Osteoblast (primary cell): ENCODE results near the gene ZNF367. TPM values are rescaled to one million over a fixed set of nuclear protein-coding genes. Genes with fewer than 3 reads are reported as not detected.

Experiments
- DNase-seq: peaks from one replicate; pipeline ENCODE4 v3.0.0; 2011; ENCODE audit warnings: low spot score, mixed read lengths; ENCODE audit not compliant: insufficient read length; ENCODE audit errors: missing footprints
- H2AFZ ChIP-seq: 2 replicates; pipeline ENCODE4 v1.6.0; 2011; ENCODE audit warnings: mild to moderate bottlenecking, low read length
- H3K27ac ChIP-seq: 2 replicates; pipeline ENCODE4 v1.5.1; 2011; ENCODE audit warnings: mild to moderate bottlenecking, low read depth, low read length, moderate library complexity
- H3K27me3 ChIP-seq: 2 replicates; pipeline ENCODE4 v1.6.0; 2012; ENCODE audit warnings: mild to moderate bottlenecking, control low read depth, inconsistent platforms, low read length, moderate library complexity; ENCODE audit not compliant: insufficient read depth
- H3K36me3 ChIP-seq: 2 replicates; pipeline ENCODE4 v1.5.1; 2011; ENCODE audit warnings: mild to moderate bottlenecking, low read length, control low read depth, moderate library complexity; ENCODE audit not compliant: insufficient read depth
- H3K4me1 ChIP-seq: 2 replicates; pipeline ENCODE4 v1.5.1; 2011; ENCODE audit warnings: mild to moderate bottlenecking, low read length, control low read depth, moderate library complexity; ENCODE audit not compliant: insufficient read depth
- H3K4me2 ChIP-seq: 2 replicates; pipeline ENCODE4 v1.6.0; 2011; ENCODE audit warnings: mild to moderate bottlenecking, low read length; ENCODE audit not compliant: insufficient read depth
- H3K4me3 ChIP-seq: fragments of 200-600 bp; sonication (generic); 3 replicates; pipeline ENCODE4 v1.5.1; 2012; ENCODE audit warnings: mild to moderate bottlenecking, low read length, inconsistent platforms; ENCODE audit not compliant: insufficient read depth
- H3K79me2 ChIP-seq: 2 replicates; pipeline ENCODE4 v1.6.0; 2012; ENCODE audit warnings: mild to moderate bottlenecking, low read length, control low read depth, inconsistent platforms; ENCODE audit not compliant: insufficient read depth
- H3K9me3 ChIP-seq: 2 replicates; pipeline ENCODE4 v1.5.1; 2011; ENCODE audit warnings: low read depth, low read length, control low read depth
- H4K20me1 ChIP-seq: 2 replicates; pipeline ENCODE4 v1.6.0; 2012; ENCODE audit warnings: mild to moderate bottlenecking, low read length, control low read depth; ENCODE audit not compliant: insufficient read depth
- total RNA-seq: library from RNA; depleted of rRNA; stranded (reverse); fragments of >200 nt; gene quantifications from 2 replicates; pipeline ENCODE4 v1.2.3, GENCODE V29; 2012
- TF ChIP-seq, protein P1 (sequence below): IDR thresholded peaks from 2 replicates; pipeline ENCODE4 v1.5.1; 2011; ENCODE audit warnings: mild to moderate bottlenecking, low read depth, low read length, moderate library complexity; ENCODE audit errors: extremely low read depth

The ZNF367 gene
- total RNA-seq, 1 donor, result 1.4 TPM

GRCh38 chr9:96429732-96430131 is 11.6 kb upstream of the ZNF367 start:
- H3K27me3 ChIP-seq, result no peaks in the 10 kb centered on the region
- H2AFZ ChIP-seq, result no peak overlapping the region
- no peaks in the 10 kb centered on the region for H4K20me1 ChIP-seq
- TF ChIP-seq, protein P1, sequence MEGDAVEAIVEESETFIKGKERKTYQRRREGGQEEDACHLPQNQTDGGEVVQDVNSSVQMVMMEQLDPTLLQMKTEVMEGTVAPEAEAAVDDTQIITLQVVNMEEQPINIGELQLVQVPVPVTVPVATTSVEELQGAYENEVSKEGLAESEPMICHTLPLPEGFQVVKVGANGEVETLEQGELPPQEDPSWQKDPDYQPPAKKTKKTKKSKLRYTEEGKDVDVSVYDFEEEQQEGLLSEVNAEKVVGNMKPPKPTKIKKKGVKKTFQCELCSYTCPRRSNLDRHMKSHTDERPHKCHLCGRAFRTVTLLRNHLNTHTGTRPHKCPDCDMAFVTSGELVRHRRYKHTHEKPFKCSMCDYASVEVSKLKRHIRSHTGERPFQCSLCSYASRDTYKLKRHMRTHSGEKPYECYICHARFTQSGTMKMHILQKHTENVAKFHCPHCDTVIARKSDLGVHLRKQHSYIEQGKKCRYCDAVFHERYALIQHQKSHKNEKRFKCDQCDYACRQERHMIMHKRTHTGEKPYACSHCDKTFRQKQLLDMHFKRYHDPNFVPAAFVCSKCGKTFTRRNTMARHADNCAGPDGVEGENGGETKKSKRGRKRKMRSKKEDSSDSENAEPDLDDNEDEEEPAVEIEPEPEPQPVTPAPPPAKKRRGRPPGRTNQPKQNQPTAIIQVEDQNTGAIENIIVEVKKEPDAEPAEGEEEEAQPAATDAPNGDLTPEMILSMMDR, result no peak
- H3K4me2 ChIP-seq, result no peak overlapping the region
- H3K27ac ChIP-seq, result no peak overlapping the region
- no peaks in the 10 kb centered on the region for H3K79me2 ChIP-seq
- no peak overlapping the region for H3K4me3 ChIP-seq
- no peak for DNase-seq
- H3K9me3 ChIP-seq, result no peaks in the 10 kb centered on the region
- no peaks in the 10 kb centered on the region for H3K36me3 ChIP-seq
- H3K4me1 ChIP-seq, result no peaks in the 10 kb centered on the region

DNA sequence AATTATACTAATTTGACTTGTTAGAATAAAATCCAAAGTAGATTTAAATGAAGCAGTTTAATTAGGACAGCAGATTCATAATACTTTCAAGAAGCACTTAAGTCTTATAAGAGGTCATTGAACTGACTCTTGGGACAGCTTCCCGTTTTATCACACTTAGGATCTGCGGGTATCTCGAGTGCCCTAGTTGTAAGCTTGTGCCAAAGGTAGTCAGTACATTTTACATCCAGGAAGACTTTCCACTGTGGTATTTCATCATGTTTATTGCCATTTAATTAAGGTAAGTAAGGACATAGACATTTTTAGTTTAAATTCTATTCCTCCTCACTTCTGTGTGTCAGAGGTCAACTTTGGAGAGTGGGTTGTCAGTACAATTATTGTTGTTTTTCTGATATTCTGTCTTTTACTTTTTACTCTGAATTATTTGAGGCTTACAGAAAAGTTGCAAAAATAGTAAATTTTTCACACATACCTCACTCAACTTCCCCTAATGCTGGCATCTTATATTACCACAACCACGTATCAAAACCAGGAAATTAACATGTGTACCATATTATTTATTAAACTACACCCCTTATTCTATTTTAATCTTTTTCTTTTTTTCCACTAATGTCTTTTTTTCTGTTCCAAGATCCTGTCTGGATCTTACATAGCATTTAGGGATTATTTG is 7.5 kb upstream of the ZNF367 start:
- H2AFZ ChIP-seq, result no peak overlapping the region
- TF ChIP-seq, protein P1, result no peak
- H3K79me2 ChIP-seq, result no peaks in the 10 kb centered on the region
- H4K20me1 ChIP-seq, result no peaks in the 10 kb centered on the region
- no peaks in the 10 kb centered on the region for H3K36me3 ChIP-seq
- peaks cover 7% of the 10 kb centered on the region for H3K4me1 ChIP-seq
- H3K4me3 ChIP-seq, result no peak overlapping the region
- H3K27ac ChIP-seq, result no peak overlapping the region
- no peaks in the 10 kb centered on the region for H3K27me3 ChIP-seq
- H3K9me3 ChIP-seq, result no peaks in the 10 kb centered on the region
- DNase-seq, result peak; percentile 37
- H3K4me2 ChIP-seq, result no peak overlapping the region

DNA sequence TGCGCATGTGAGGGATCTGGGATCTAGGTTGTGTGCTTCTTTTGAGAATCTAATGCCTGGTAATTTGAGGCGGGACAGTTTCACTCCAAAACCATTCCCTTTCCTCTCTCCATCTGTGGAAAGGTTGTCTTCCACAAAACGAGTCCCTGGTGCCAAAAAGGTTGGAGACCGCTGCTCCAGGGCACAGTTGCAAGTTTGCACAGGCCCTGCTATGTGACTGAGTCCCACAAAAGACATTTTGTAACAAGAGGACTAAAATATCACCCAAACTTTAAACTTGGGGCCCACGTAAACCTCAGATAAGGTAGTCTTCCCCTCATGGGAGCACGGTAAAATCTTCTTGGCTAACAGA is 5.8 kb upstream of the ZNF367 start:
- Histone ChIP-seq H3K79me2 (no peaks in the 10 kb centered on the region), H3K36me3 (no peaks in the 10 kb centered on the region), H3K4me1 (peaks cover 21% of the 10 kb centered on the region), H3K4me3 (no peak overlapping the region), H3K4me2 (no peak overlapping the region), H2AFZ (peak overlapping the region; percentile 66), H4K20me1 (no peaks in the 10 kb centered on the region), H3K27ac (no peak overlapping the region), H3K27me3 (no peaks in the 10 kb centered on the region), H3K9me3 (no peaks in the 10 kb centered on the region)
- TF ChIP-seq, protein P1, result no peak
- DNase-seq, result no peak

GRCh38 chr9:96423322-96423984 is 5.3 kb upstream of the ZNF367 start:
- no peaks in the 10 kb centered on the region for H3K36me3 ChIP-seq
- H4K20me1 ChIP-seq, result no peaks in the 10 kb centered on the region
- no peaks in the 10 kb centered on the region for H3K79me2 ChIP-seq
- peaks cover 21% of the 10 kb centered on the region for H3K4me1 ChIP-seq
- H3K27ac ChIP-seq, result no peak overlapping the region
- DNase-seq, result no peak
- H3K27me3 ChIP-seq, result no peaks in the 10 kb centered on the region
- H3K9me3 ChIP-seq, result no peaks in the 10 kb centered on the region
- H2AFZ ChIP-seq, result peak overlapping the region; percentile 66
- TF ChIP-seq, protein P1, result no peak
- no peak overlapping the region for H3K4me3 ChIP-seq
- H3K4me2 ChIP-seq, result no peak overlapping the region
